H9 (cell line): Measurements from ENCODE around the gene PHF21B. TPM values are rescaled to one million over a fixed set of nuclear protein-coding genes. Genes with fewer than 3 reads are reported as not detected.

Experiments used
- DNase-seq: peaks from one replicate; pipeline ENCODE4 v3.0.0-alpha.2; 2017
- H2AFZ ChIP-seq: one replicate; pipeline ENCODE4 v1.6.1; 2013; ENCODE audit warnings: mild to moderate bottlenecking, low read length, control low read depth, moderate library complexity
- H2AK5ac ChIP-seq: 2 replicates; pipeline ENCODE4 v1.6.1; 2013; ENCODE audit warnings: low read length, control low read depth, mixed read lengths; ENCODE audit not compliant: insufficient read length
- H2BK120ac ChIP-seq: one replicate; pipeline ENCODE4 v1.6.1; 2013; ENCODE audit warnings: low read depth, mild to moderate bottlenecking, low read length, control low read depth, inconsistent platforms; ENCODE audit not compliant: poor library complexity, severe bottlenecking
- H2BK12ac ChIP-seq: 2 replicates; pipeline ENCODE4 v1.6.1; 2013; ENCODE audit warnings: low read length, control low read depth, mixed read lengths, low read depth; ENCODE audit not compliant: insufficient read length
- H2BK15ac ChIP-seq: 2 replicates; pipeline ENCODE4 v1.6.1; 2013; ENCODE audit warnings: low read depth, low read length, control low read depth
- H2BK20ac ChIP-seq: one replicate; pipeline ENCODE4 v1.6.1; 2013; ENCODE audit warnings: low read depth, mild to moderate bottlenecking, low read length, control low read depth, inconsistent platforms; ENCODE audit not compliant: poor library complexity, severe bottlenecking
- H2BK5ac ChIP-seq: 2 replicates; pipeline ENCODE4 v1.6.1; 2013; ENCODE audit warnings: low read length, control low read depth, mixed read lengths; ENCODE audit not compliant: insufficient read length
- H3K14ac ChIP-seq: 2 replicates; pipeline ENCODE4 v1.6.1; 2013; ENCODE audit warnings: low read length, control low read depth; ENCODE audit not compliant: insufficient read depth
- H3K18ac ChIP-seq: 2 replicates; pipeline ENCODE4 v1.6.1; 2013; ENCODE audit warnings: low read depth, mild to moderate bottlenecking, mixed read lengths, low read length, control low read depth; ENCODE audit not compliant: insufficient read length
- H3K23ac ChIP-seq: 2 replicates; pipeline ENCODE4 v1.6.1; 2013; ENCODE audit warnings: low read length, control low read depth, mixed read lengths, low read depth; ENCODE audit not compliant: insufficient read length
- H3K23me2 ChIP-seq: 2 replicates; pipeline ENCODE4 v1.6.1; 2013; ENCODE audit warnings: low read depth, mild to moderate bottlenecking, mixed read lengths, low read length, control low read depth; ENCODE audit not compliant: insufficient read length, poor library complexity, severe bottlenecking
- H3K27ac ChIP-seq: 2 replicates; pipeline ENCODE4 v1.5.1; 2013; ENCODE audit warnings: low read length, control low read depth, mixed read lengths, low read depth; ENCODE audit not compliant: insufficient read length
- H3K27me3 ChIP-seq: 2 replicates; pipeline ENCODE4 v1.6.1; 2013; ENCODE audit warnings: low read length, control low read depth, inconsistent platforms; ENCODE audit not compliant: insufficient read depth
- H3K4ac ChIP-seq: 2 replicates; pipeline ENCODE4 v1.6.1; 2013; ENCODE audit warnings: low read depth, mild to moderate bottlenecking, control low read depth, inconsistent platforms, low read length, moderate library complexity
- H3K4me1 ChIP-seq: 2 replicates; pipeline ENCODE4 v1.6.1; 2013; ENCODE audit warnings: low read length, control low read depth, inconsistent platforms; ENCODE audit not compliant: insufficient read depth
- H3K4me2 ChIP-seq: 2 replicates; pipeline ENCODE4 v1.6.1; 2013; ENCODE audit warnings: low read length, control low read depth, mixed read lengths; ENCODE audit not compliant: insufficient read length, insufficient read depth
- H3K56ac ChIP-seq: 2 replicates; pipeline ENCODE4 v1.6.1; 2013; ENCODE audit warnings: low read depth, mild to moderate bottlenecking, mixed read lengths, low read length, control low read depth; ENCODE audit not compliant: insufficient read length
- H3K79me1 ChIP-seq: 2 replicates; pipeline ENCODE4 v1.6.1; 2013; ENCODE audit warnings: low read depth, mild to moderate bottlenecking, moderate library complexity, low read length, control low read depth, inconsistent platforms; ENCODE audit not compliant: insufficient read depth, poor library complexity, severe bottlenecking
- H3K79me2 ChIP-seq: 2 replicates; pipeline ENCODE4 v1.6.1; 2013; ENCODE audit warnings: low read length, control low read depth, inconsistent platforms; ENCODE audit not compliant: insufficient read depth
- H3K9ac ChIP-seq: 2 replicates; pipeline ENCODE4 v1.6.1; 2013; ENCODE audit warnings: low read length, control low read depth, mixed read lengths; ENCODE audit not compliant: insufficient read length; ENCODE audit errors: extremely low read depth
- H3K9me3 ChIP-seq: one replicate; pipeline ENCODE4 v1.6.1; 2013; ENCODE audit warnings: low read depth, low read length, inconsistent platforms; ENCODE audit not compliant: control insufficient read depth
- H3T11ph ChIP-seq: one replicate; pipeline ENCODE4 v1.6.1; 2013; ENCODE audit warnings: mild to moderate bottlenecking, low read length, control low read depth, inconsistent platforms
- H4K20me1 ChIP-seq: one replicate; pipeline ENCODE4 v1.6.1; 2013; ENCODE audit not compliant: control insufficient read depth, insufficient read length, insufficient read depth
- H4K5ac ChIP-seq: 2 replicates; pipeline ENCODE4 v1.6.1; 2013; ENCODE audit warnings: low read depth, mild to moderate bottlenecking, mixed read lengths, low read length, control low read depth; ENCODE audit not compliant: insufficient read length
- H4K8ac ChIP-seq: replicated peaks from 2 replicates; pipeline ENCODE4 v1.6.1; 2013; ENCODE audit warnings: low read length, control low read depth, mixed read lengths, low read depth; ENCODE audit not compliant: insufficient read length
- H4K91ac ChIP-seq: 2 replicates; pipeline ENCODE4 v1.6.1; 2013; ENCODE audit warnings: low read depth, mild to moderate bottlenecking, moderate library complexity, mixed read lengths, low read length, control low read depth; ENCODE audit not compliant: insufficient read length
- H3K27ac Mint-ChIP-seq, 3 experiments: 2 replicates in 2 of 3; 3 replicates in 1 of 3; pipeline ENCODE4 v1.8.0; 2020 to 2021; ENCODE audit warnings: mixed read lengths in 3 of 3, mild to moderate bottlenecking in 1 of 3, moderate library complexity in 1 of 3
- H3K27me3 Mint-ChIP-seq: 2 replicates; pipeline ENCODE4 v1.8.0; 2021; ENCODE audit warnings: low read depth, mild to moderate bottlenecking, moderate library complexity, mixed read lengths
- H3K36me3 Mint-ChIP-seq, 3 experiments: 2 replicates in 2 of 3; 3 replicates in 1 of 3; pipeline ENCODE4 v1.8.0; 2020 to 2021; ENCODE audit warnings: low read depth in 3 of 3, mixed read lengths in 3 of 3; ENCODE audit not compliant: insufficient read depth in 1 of 3
- H3K4me1 Mint-ChIP-seq, 2 experiments: 2 replicates each; pipeline ENCODE4 v1.8.0; 2020; ENCODE audit warnings: mixed read lengths in 2 of 2
- H3K4me3 Mint-ChIP-seq, 2 experiments: 2 replicates in 1 of 2; 3 replicates in 1 of 2; pipeline ENCODE4 v1.8.0; 2020 to 2021; ENCODE audit warnings: mild to moderate bottlenecking in 2 of 2, mixed read lengths in 2 of 2, moderate library complexity in 1 of 2
- H3K9me3 Mint-ChIP-seq, 2 experiments: 2 replicates in 1 of 2; 3 replicates in 1 of 2; pipeline ENCODE4 v1.8.0; 2020; ENCODE audit warnings: mild to moderate bottlenecking in 2 of 2, mixed read lengths in 2 of 2, moderate library complexity in 1 of 2
- WGBS: extraction: QIAGEN DNeasy Blood & Tissue Kit; methylation state at CpG from one replicate; pipeline ENCODE4 v1.1.7; 2013; ENCODE audit warnings: missing lambda C conversion rate, low lambda C conversion rate, mixed read lengths; ENCODE audit not compliant: insufficient read length; ENCODE audit errors: extremely low coverage; 5-methylcytosine and 5-hydroxymethylcytosine counted together
- total RNA-seq: library from RNA; stranded (reverse); gene quantifications from 2 replicates; pipeline ENCODE4 v1.2.1, GENCODE V29; 2021
- TF ChIP-seq, protein P1 (sequence below): fragments of 200-600 bp; sonication (generic); conservative IDR thresholded peaks from 3 replicates; pipeline ENCODE4 v1.8.0; 2021; ENCODE audit warnings: antibody characterized with exemption, mild to moderate bottlenecking

The PHF21B gene
- total RNA-seq, 1 experiment from 2014 or later, result 60.3 TPM

DNA sequence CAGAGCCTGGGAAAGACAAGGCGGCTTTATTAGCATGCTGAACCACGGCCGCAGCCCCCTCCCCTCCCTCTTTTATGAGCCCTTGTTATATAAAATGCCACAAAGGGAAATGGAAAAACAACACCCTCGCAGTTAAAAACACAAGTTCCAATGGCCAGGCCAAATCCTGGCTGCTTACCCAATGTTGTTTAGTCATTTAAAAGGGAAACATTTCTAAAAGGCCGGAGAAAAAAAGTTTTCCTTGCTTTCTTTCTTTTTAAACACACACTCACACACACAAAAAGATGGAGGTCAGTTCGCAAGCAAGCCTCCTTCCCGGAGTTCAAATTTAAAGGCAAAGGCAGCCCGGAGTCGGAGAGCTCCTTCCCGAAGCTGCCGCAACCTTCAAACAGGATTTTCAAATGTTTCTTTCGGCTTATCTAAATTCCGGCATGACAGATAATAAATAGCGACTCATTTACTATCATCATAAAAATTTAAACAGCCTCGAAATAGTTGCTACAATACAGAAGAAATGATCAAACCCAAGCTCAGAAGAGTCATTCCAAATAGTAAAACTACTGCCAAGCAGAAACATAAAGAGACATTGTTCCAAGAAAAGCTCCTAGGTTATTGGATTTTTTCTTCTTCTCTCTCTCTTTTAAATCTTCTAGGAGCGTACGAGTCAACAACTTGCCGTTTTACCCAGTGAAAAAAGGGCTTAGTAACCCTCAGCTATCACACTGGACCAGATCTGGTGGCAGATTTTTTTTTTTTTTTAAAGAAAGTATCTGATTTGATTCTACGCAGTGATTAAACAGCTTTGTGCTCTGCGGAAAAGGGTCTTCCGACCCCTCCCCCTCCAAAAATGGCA, 3.5 kb downstream of the PHF21B start:
- DNase-seq, result no peak
- Histone ChIP-seq H3K27ac (no peak overlapping the region), H3K79me1 (peaks cover 7% of the 10 kb centered on the region), H3K79me2 (peaks cover 45% of the 10 kb centered on the region; the same call in 1 of the 2 replicates), H2AK5ac (no peak overlapping the region), H3K4me2 (peak overlapping the region; percentile 62), H4K20me1 (no peaks in the 10 kb centered on the region), H3K4ac (no peak overlapping the region), H4K91ac (no peak overlapping the region), H3K14ac (no peak overlapping the region), H3K9me3 (no peaks in the 10 kb centered on the region), H2BK12ac (no peak overlapping the region), H2BK15ac (no peak overlapping the region), H2BK20ac (no peak overlapping the region), H2AFZ (no peak overlapping the region), H3K23ac (no peak overlapping the region), H4K8ac (no peak overlapping the region), H3T11ph (no peak overlapping the region), H4K5ac (no peak overlapping the region), H3K23me2 (peaks cover 11% of the 10 kb centered on the region), H3K27me3 (no peaks in the 10 kb centered on the region), H2BK120ac (no peak overlapping the region), H3K4me1 (peaks cover 10% of the 10 kb centered on the region; the same call in 1 of the 2 replicates), H2BK5ac (no peak overlapping the region), H3K18ac (no peak overlapping the region), H3K56ac (no peak overlapping the region), H3K9ac (peak overlapping the region; percentile 62)
- TF ChIP-seq, protein P1, sequence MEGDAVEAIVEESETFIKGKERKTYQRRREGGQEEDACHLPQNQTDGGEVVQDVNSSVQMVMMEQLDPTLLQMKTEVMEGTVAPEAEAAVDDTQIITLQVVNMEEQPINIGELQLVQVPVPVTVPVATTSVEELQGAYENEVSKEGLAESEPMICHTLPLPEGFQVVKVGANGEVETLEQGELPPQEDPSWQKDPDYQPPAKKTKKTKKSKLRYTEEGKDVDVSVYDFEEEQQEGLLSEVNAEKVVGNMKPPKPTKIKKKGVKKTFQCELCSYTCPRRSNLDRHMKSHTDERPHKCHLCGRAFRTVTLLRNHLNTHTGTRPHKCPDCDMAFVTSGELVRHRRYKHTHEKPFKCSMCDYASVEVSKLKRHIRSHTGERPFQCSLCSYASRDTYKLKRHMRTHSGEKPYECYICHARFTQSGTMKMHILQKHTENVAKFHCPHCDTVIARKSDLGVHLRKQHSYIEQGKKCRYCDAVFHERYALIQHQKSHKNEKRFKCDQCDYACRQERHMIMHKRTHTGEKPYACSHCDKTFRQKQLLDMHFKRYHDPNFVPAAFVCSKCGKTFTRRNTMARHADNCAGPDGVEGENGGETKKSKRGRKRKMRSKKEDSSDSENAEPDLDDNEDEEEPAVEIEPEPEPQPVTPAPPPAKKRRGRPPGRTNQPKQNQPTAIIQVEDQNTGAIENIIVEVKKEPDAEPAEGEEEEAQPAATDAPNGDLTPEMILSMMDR, result no peak
- Mint-ChIP-seq H3K9me3 (peaks cover 0 to 2% of the 10 kb centered on the region in 2 experiments; a peak in 1 of 5 replicates), H3K27ac (peak overlapping the region; percentile 87 to 98 (median 96)), H3K4me1 (peaks cover 56 to 57% of the 10 kb centered on the region in 2 experiments), H3K4me3 (peak overlapping the region; percentile 76 to 91), H3K27me3 (peaks cover 5% of the 10 kb centered on the region), H3K36me3 (peaks cover 40 to 47% (median 45%) of the 10 kb centered on the region in 3 experiments)
- no CpG with 5 or more reads among the region's 21 CpGs for whole genome bisulfite sequencing
